ENCODE measurements around the gene CCDC40.

The CCDC40 gene

GRCh38 chr17:80008383-80008840 is 28.0 kb upstream of the CCDC40 start:
- H4K20me1 ChIP-seq, result no peaks in the 10 kb centered on the region

GRCh38 chr17:80008848-80009247 is 27.6 kb upstream of the CCDC40 start:
- H4K20me1 ChIP-seq, result no peaks in the 10 kb centered on the region
- H3K4me1 ChIP-seq, result peaks cover 20% of the 10 kb centered on the region
- no peak overlapping the region for H3K4me3 ChIP-seq
- no peak overlapping the region for H3K9ac ChIP-seq
- H3K9me3 ChIP-seq, result peaks cover 5% of the 10 kb centered on the region
- H3K36me3 ChIP-seq, result no peaks in the 10 kb centered on the region; the same call in 1 of the 2 replicates
- H3K27me3 ChIP-seq, result no peaks in the 10 kb centered on the region
- H3K4me2 ChIP-seq, result peak overlapping the region; percentile 21; the same call in 1 of the 2 replicates
- no peak for TF ChIP-seq Cebpa-rat (IDR thresholded peaks at IDR 0.05)
- H3K27ac ChIP-seq, result no peak overlapping the region

More at GRCh38 chr17:80008383-80008840, 28.0 kb upstream of the CCDC40 start:
- Histone ChIP-seq H3K9ac (no peak overlapping the region), H3K36me3 (no peaks in the 10 kb centered on the region; the same call in 1 of the 2 replicates), H3K27ac (no peak overlapping the region), H3K4me3 (no peak overlapping the region), H3K27me3 (no peaks in the 10 kb centered on the region), H3K4me2 (peak overlapping the region; percentile 21; the same call in 1 of the 2 replicates), H3K9me3 (peaks cover under 1% of the 10 kb centered on the region; the same call in 1 of the 2 replicates), H3K4me1 (peaks cover 20% of the 10 kb centered on the region)
- TF ChIP-seq Cebpa-rat (IDR thresholded peaks at IDR 0.05), result no peak

GRCh38 chr17:80009391-80010282 is 26.8 kb upstream of the CCDC40 start:
- H3K27me3 ChIP-seq, result no peaks in the 10 kb centered on the region
- H4K20me1 ChIP-seq, result no peaks in the 10 kb centered on the region
- peaks cover 20% of the 10 kb centered on the region for H3K4me1 ChIP-seq
- H3K9me3 ChIP-seq, result peaks cover 13% of the 10 kb centered on the region
- no peak overlapping the region for H3K4me3 ChIP-seq
- no peak overlapping the region for H3K27ac ChIP-seq
- H3K9ac ChIP-seq, result no peak overlapping the region
- H3K4me2 ChIP-seq, result no peak overlapping the region
- no peak for TF ChIP-seq Cebpa-rat (IDR thresholded peaks at IDR 0.05)
- no peaks in the 10 kb centered on the region; the same call in 1 of the 2 replicates for H3K36me3 ChIP-seq

GRCh38 chr17:80010283-80010858 is 26.1 kb upstream of the CCDC40 start:
- peaks cover 18% of the 10 kb centered on the region for H3K4me1 ChIP-seq
- no peak for TF ChIP-seq Cebpa-rat (IDR thresholded peaks at IDR 0.05)
- H3K4me2 ChIP-seq, result no peak overlapping the region
- no peaks in the 10 kb centered on the region for H3K27me3 ChIP-seq
- H3K27ac ChIP-seq, result no peak overlapping the region
- H4K20me1 ChIP-seq, result no peaks in the 10 kb centered on the region
- H3K9me3 ChIP-seq, result peaks cover 18% of the 10 kb centered on the region
- no peaks in the 10 kb centered on the region; the same call in 1 of the 2 replicates for H3K36me3 ChIP-seq
- H3K4me3 ChIP-seq, result no peak overlapping the region
- H3K9ac ChIP-seq, result no peak overlapping the region

GRCh38 chr17:80011989-80012555 is 24.4 kb upstream of the CCDC40 start:
- Histone ChIP-seq H3K4me3 (no peak overlapping the region), H3K36me3 (no peaks in the 10 kb centered on the region; the same call in 1 of the 2 replicates), H4K20me1 (0 out of 2 replicates have a peak, but pooled peaks cover 5% of the 10 kb centered on the region), H3K9me3 (peaks cover 18% of the 10 kb centered on the region), H3K27ac (no peak overlapping the region), H3K27me3 (no peaks in the 10 kb centered on the region), H3K4me1 (peaks cover 13% of the 10 kb centered on the region), H3K4me2 (no peak overlapping the region), H3K9ac (no peak overlapping the region)
- TF ChIP-seq Cebpa-rat (IDR thresholded peaks at IDR 0.05), result no peak

- TF ChIP-seq Cebpa-rat (IDR thresholded peaks at IDR 0.05), result no peak
- peaks cover 20% of the 10 kb centered on the region for H3K4me1 ChIP-seq
- no peak overlapping the region for H3K27ac ChIP-seq
- no peak overlapping the region for H3K9ac ChIP-seq
- no peak overlapping the region for H3K4me2 ChIP-seq
- H3K9me3 ChIP-seq, result peaks cover 18% of the 10 kb centered on the region
- no peaks in the 10 kb centered on the region; the same call in 1 of the 2 replicates for H3K36me3 ChIP-seq
- H3K4me3 ChIP-seq, result no peak overlapping the region
- 0 out of 2 replicates have a peak, but pooled peaks cover 12% of the 10 kb centered on the region for H4K20me1 ChIP-seq
- H3K27me3 ChIP-seq, result no peaks in the 10 kb centered on the region
These were observed 23.4 kb upstream of the CCDC40 start for GRCh38 chr17:80012765-80013741.

DNA sequence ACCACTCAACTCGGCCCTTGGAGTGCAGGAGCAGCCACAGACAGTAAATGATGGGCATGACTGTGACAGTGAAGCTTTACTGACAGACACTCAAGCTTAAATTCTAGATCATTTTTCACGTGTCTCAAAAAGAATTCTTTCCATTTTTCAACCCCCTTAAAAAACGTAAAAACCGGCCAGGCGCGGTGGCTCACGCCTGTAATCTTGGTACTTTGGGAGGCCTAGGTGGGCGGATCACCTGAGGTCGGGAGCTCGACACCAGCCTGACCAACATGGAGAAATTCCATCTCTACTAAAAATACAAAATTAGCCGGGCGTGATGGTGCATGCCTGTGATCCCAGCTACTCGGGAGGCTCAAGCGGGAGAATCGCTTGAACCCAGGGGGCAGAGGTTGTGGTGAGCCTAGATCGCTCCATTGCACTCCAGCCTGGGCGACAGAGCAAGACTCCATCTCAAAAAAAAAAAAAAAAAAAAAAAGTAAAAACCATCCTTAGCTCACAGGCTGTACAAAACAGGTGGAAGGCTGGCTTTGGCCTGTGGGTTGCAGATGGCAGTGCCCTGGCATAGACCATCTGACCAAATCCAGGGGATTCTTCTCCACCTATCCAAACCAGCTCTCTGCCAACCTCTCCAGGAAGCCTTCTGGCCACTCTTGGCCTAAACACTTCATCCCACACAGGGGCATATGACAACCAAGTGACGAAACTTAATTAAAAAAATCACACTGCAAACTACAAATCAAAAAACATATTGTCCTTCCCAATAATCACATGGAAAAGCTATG is 19.0 kb upstream of the CCDC40 start:
- H3K4me1 ChIP-seq, result peaks cover 12% of the 10 kb centered on the region
- H3K27me3 ChIP-seq, result no peaks in the 10 kb centered on the region
- peaks cover 18% of the 10 kb centered on the region for H3K9me3 ChIP-seq
- no peak overlapping the region for H3K27ac ChIP-seq
- peaks cover 22% of the 10 kb centered on the region; the same call in 1 of the 2 replicates for H4K20me1 ChIP-seq
- TF ChIP-seq Cebpa-rat (IDR thresholded peaks at IDR 0.05), result no peak
- no peak overlapping the region for H3K4me3 ChIP-seq
- no peaks in the 10 kb centered on the region; the same call in 1 of the 2 replicates for H3K36me3 ChIP-seq
- no peak overlapping the region for H3K9ac ChIP-seq
- H3K4me2 ChIP-seq, result peak overlapping the region; percentile 40

- no peak for TF ChIP-seq Cebpa-rat (IDR thresholded peaks at IDR 0.05)
- H3K9me3 ChIP-seq, result peaks cover 11% of the 10 kb centered on the region
- no peak overlapping the region for H3K4me2 ChIP-seq
- H3K27ac ChIP-seq, result no peak overlapping the region
- H4K20me1 ChIP-seq, result peaks cover 35% of the 10 kb centered on the region; the same call in 1 of the 2 replicates
- H3K4me1 ChIP-seq, result peaks cover 12% of the 10 kb centered on the region
- no peaks in the 10 kb centered on the region for H3K27me3 ChIP-seq
- no peak overlapping the region for H3K9ac ChIP-seq
- no peaks in the 10 kb centered on the region for H3K36me3 ChIP-seq
- no peak overlapping the region for H3K4me3 ChIP-seq
These were observed 17.4 kb upstream of the CCDC40 start for GRCh38 chr17:80018917-80019651.

Measured in BLaER1 (cell line).